ENCODE measurements around the gene RIC8A. TPM values are rescaled to one million over a fixed set of nuclear protein-coding genes. Genes with fewer than 3 reads are reported as not detected.

Gene RIC8A
- total and polyA plus RNA-seq, 7 donors = 39.6 to 103 (median 73.7) TPM

DNA sequence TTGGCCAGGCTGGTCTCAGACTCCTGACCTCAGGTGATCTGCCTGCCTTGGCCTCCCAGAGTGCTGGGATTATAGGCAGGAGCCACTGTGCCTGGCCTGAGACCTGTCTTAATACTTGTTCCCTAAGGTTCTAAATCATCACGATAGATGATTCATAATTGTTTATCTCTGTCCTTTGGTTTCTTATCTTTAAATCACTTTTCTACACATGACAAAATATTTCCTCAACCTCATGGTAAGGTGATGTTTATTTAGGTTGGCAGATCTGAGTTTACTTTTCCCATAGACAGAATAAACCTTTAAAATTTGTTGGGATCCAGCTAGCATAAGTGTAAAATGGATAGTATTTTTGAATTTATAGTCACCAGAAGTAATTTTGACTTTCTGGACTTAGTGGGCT, 32.8 kb downstream of the RIC8A start:
- peaks cover 0 to 22% (median 19%) of the 10 kb centered on the region in 4 donors for H3K4me1 ChIP-seq
- no peaks in the 10 kb centered on the region for H3K9me3 ChIP-seq
- no peaks in the 10 kb centered on the region for H3K27me3 ChIP-seq
- intact Hi-C loops (cut with DNase I) = no loop called here
- TF ChIP-seq POLR2A (IDR thresholded peaks at IDR 0.05) (no peak), POLR2AphosphoS5 (IDR thresholded peaks at IDR 0.05) (no peak), EP300 (IDR thresholded peaks at IDR 0.05) (no peak)
- TF ChIP-seq, protein P1, sequence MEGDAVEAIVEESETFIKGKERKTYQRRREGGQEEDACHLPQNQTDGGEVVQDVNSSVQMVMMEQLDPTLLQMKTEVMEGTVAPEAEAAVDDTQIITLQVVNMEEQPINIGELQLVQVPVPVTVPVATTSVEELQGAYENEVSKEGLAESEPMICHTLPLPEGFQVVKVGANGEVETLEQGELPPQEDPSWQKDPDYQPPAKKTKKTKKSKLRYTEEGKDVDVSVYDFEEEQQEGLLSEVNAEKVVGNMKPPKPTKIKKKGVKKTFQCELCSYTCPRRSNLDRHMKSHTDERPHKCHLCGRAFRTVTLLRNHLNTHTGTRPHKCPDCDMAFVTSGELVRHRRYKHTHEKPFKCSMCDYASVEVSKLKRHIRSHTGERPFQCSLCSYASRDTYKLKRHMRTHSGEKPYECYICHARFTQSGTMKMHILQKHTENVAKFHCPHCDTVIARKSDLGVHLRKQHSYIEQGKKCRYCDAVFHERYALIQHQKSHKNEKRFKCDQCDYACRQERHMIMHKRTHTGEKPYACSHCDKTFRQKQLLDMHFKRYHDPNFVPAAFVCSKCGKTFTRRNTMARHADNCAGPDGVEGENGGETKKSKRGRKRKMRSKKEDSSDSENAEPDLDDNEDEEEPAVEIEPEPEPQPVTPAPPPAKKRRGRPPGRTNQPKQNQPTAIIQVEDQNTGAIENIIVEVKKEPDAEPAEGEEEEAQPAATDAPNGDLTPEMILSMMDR (IDR thresholded peaks at IDR 0.05) = no peak
- WGBS, 2 donors = 57 to 72% methylated on average over 1 of the region's 1 CpG
- no peak overlapping the region for H3K27ac ChIP-seq
- H3K36me3 ChIP-seq = peaks cover 18 to 64% (median 18%) of the 10 kb centered on the region in 4 donors
- DNase-seq = peak; percentile 27
- H3K4me3 ChIP-seq = no peak overlapping the region

DNA sequence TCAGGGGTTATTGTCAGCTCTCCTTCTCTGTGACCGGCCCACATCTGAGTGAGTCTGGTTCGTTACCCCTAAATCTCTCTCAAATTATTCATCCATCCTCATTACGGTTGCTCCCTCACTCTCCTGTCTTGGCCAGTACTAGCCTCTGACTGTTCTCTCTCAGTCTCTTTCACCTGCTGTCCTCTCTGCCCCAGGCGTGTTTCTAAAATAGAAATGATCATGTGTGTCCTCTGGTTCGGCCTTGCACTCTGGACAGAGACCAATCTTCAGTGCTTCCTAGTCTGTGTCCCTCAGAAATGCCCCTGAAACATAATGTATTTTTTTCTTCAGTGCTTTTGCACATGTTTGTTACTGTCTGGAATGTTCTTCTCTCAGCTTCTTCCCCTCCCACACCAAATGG, 34.1 kb downstream of the RIC8A start:
- intact Hi-C loops (cut with DNase I) = no loop called here
- Histone ChIP-seq H3K9me3 (no peaks in the 10 kb centered on the region), H3K4me3 (no peak overlapping the region), H3K27ac (no peak overlapping the region), H3K27me3 (no peaks in the 10 kb centered on the region), H3K36me3 (peaks cover 25 to 77% (median 29%) of the 10 kb centered on the region in 4 donors), H3K4me1 (peaks cover 0 to 18% (median 14%) of the 10 kb centered on the region in 4 donors)
- TF ChIP-seq EP300 (IDR thresholded peaks at IDR 0.05) = no peak
- TF ChIP-seq, protein P1 (IDR thresholded peaks at IDR 0.05) = no peak
- TF ChIP-seq POLR2A (IDR thresholded peaks at IDR 0.05) = no peak
- no peak for TF ChIP-seq POLR2AphosphoS5 (IDR thresholded peaks at IDR 0.05)
- peak; percentile 32 for DNase-seq
- 95 to 96% methylated on average over 5 of the region's 5 CpGs for WGBS, 2 donors

DNA sequence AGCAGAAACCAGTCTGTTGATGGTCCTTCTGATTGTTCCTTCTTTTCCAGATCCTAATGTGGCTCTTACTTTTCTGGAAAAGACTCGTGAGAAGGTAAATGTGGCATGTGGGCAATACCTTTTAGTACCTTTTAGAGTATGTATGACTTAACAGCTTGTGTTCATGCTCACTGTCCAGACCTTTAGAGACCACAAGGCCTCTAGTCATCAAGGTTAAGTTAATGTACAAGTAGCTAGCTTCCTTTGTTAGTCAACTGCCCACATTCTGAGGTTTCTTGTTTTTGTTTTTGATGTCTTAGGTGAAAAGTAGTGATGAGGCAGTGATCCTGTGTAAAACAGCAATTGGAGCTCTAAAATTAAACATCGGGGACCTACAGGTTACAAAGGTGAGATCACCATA, 36.9 kb downstream of the RIC8A start:
- peaks cover 42 to 97% (median 54%) of the 10 kb centered on the region in 4 donors for H3K36me3 ChIP-seq
- no peaks in the 10 kb centered on the region for H3K27me3 ChIP-seq
- no peak overlapping the region for H3K4me3 ChIP-seq
- no peaks in the 10 kb centered on the region for H3K4me1 ChIP-seq
- no peak overlapping the region for H3K27ac ChIP-seq
- H3K9me3 ChIP-seq = no peaks in the 10 kb centered on the region
- no peak for DNase-seq
- intact Hi-C loops (cut with DNase I) = no loop called here
- WGBS, 2 donors = 90 to 93% methylated on average over 2 of the region's 2 CpGs
- TF ChIP-seq POLR2A (IDR thresholded peaks at IDR 0.05) = no peak
- no peak for TF ChIP-seq EP300 (IDR thresholded peaks at IDR 0.05)
- no peak for TF ChIP-seq POLR2AphosphoS5 (IDR thresholded peaks at IDR 0.05)
- TF ChIP-seq, protein P1 (IDR thresholded peaks at IDR 0.05) = no peak

DNA sequence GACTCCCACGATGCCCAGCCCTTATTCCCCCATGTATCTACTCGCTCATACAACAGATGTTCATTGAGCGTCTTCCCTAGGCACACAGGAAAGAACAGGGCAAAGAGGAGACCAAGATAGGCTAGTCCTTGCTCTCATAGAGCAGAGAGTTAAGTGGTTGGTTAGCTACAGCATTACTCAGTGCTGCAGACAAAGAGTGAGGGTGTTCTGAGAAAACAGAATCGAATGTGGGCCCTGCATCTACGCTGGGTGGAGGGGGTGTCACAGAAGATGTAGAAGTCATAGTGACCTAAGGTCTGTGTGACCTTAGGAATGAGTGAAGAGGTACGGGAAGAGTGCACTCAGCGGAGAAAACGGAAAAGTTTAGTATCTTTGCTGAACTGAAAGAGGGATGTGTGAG, 41.6 kb downstream of the RIC8A start:
- intact Hi-C loops (cut with DNase I) = no loop called here
- H3K27ac ChIP-seq = no peak overlapping the region
- WGBS, 2 donors = 75 to 82% methylated on average over 8 of the region's 8 CpGs
- DNase-seq = no peak
- TF ChIP-seq POLR2AphosphoS5 (IDR thresholded peaks at IDR 0.05) = no peak
- no peak for TF ChIP-seq EP300 (IDR thresholded peaks at IDR 0.05)
- no peak for TF ChIP-seq POLR2A (IDR thresholded peaks at IDR 0.05)
- TF ChIP-seq, protein P1 (IDR thresholded peaks at IDR 0.05) = no peak
- H3K36me3 ChIP-seq = peaks cover 35 to 99% (median 58%) of the 10 kb centered on the region in 4 donors
- no peak overlapping the region for H3K4me3 ChIP-seq
- H3K27me3 ChIP-seq = no peaks in the 10 kb centered on the region
- H3K4me1 ChIP-seq = no peaks in the 10 kb centered on the region
- no peaks in the 10 kb centered on the region for H3K9me3 ChIP-seq

DNA sequence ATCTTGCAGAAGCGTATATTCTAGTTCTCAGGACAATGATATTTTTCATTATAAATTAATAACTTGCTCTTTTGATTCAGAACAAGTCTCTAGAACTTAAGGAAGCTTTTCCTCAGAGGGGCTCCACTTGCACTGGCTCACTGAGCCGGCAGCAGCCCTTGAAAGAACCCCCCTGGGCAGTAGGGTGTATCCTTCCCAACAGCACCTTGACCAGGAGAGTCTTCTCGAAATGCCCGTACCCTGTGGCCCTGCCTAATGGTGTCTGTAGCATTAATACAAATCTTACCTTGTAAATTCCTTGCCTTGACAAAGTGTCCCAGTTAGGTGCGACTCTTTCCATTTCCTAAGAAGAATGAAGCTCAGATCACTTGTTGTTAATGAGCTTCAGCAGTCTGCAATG, 42.8 kb downstream of the RIC8A start:
- H3K4me3 ChIP-seq = no peak overlapping the region
- no peak for TF ChIP-seq POLR2A (IDR thresholded peaks at IDR 0.05)
- TF ChIP-seq, protein P1 (IDR thresholded peaks at IDR 0.05) = no peak
- no peak for TF ChIP-seq EP300 (IDR thresholded peaks at IDR 0.05)
- TF ChIP-seq POLR2AphosphoS5 (IDR thresholded peaks at IDR 0.05) = no peak
- H3K4me1 ChIP-seq = no peaks in the 10 kb centered on the region
- H3K9me3 ChIP-seq = no peaks in the 10 kb centered on the region
- H3K27me3 ChIP-seq = no peaks in the 10 kb centered on the region
- H3K27ac ChIP-seq = no peak overlapping the region
- DNase-seq = no peak
- 90 to 92% methylated on average over 5 of the region's 5 CpGs for WGBS, 2 donors
- H3K36me3 ChIP-seq = peaks cover 23 to 87% (median 46%) of the 10 kb centered on the region in 4 donors
- intact Hi-C loops (cut with DNase I) = loop anchor here (5.0 kb wide), 3 partner anchors 37 to 107 kb away; partner anchors contain the start of gene PGGHG

All from sigmoid colon (tissue), 7 donors.